H1 (cell line): ENCODE measurements around the gene RELB. TPM values are rescaled to one million over a fixed set of nuclear protein-coding genes. Genes with fewer than 3 reads are reported as not detected.

Experiments
- ASH2L ChIP-seq: fragments of 200-600, 300-600 bp; sonication (generic); IDR thresholded peaks from one replicate; pipeline ENCODE4 v1.7.1; 2017; ENCODE audit warnings: low read length
- BCL11A ChIP-seq, 2 experiments: IDR thresholded peaks; one replicate each; pipeline ENCODE4 v1.6.1; 2011; ENCODE audit warnings: low read depth in 2 of 2, low read length in 2 of 2, mild to moderate bottlenecking in 2 of 2
- CEBPB ChIP-seq: IDR thresholded peaks from 2 replicates; pipeline ENCODE4 v1.6.1; 2012; ENCODE audit warnings: low read depth, low read length
- CREB1 ChIP-seq: IDR thresholded peaks from 2 replicates; pipeline ENCODE4 v1.6.1; 2012; ENCODE audit warnings: inconsistent platforms
- MAX ChIP-seq: IDR thresholded peaks from 2 replicates; pipeline ENCODE4 v1.6.1; 2012; ENCODE audit warnings: inconsistent platforms
- RFX5 ChIP-seq: IDR thresholded peaks from 2 replicates; pipeline ENCODE4 v1.6.1; 2011; ENCODE audit warnings: low read depth, low read length, improper control_type of control experiment, borderline replicate concordance
- TBP ChIP-seq: IDR thresholded peaks from 2 replicates; pipeline ENCODE4 v1.6.1; 2011; ENCODE audit warnings: low read depth, low read length, improper control_type of control experiment
- YY1 ChIP-seq: IDR thresholded peaks from 2 replicates; pipeline ENCODE4 v1.6.1; 2011; ENCODE audit warnings: low read depth, mild to moderate bottlenecking, low read length
- polyA plus RNA-seq, 7 experiments: library from polyadenylated mRNA; depleted of rRNA in 3 of 7; stranded (reverse) in 5 of 7; unstranded in 2 of 7; fragments of >200 nt in 5 of 7; fragments of 200-250 nt in 2 of 7; gene quantifications; 1 replicate in 5 of 7; 2 replicates in 1 of 7; 4 replicates in 1 of 7; pipeline versions ENCODE4 v1.2.1 to v1.2.3, GENCODE V29; 2011 to 2013; ENCODE audit warnings: missing spikeins in 2 of 7, mixed read lengths in 2 of 7
- total RNA-seq: library from RNA; stranded (reverse); fragmentation: NEBNext Ultra II Directional; extraction: Animal tissue kit (Norgen Biotek cat#: 25700); gene quantifications from 2 replicates; pipeline ENCODE4 v1.2.1, GENCODE V29; 2021

The RELB gene
- total and polyA plus RNA-seq, 2 of the 8 experiments (the other 6 are each of a cell fraction or from before 2014, with no cell fraction given) = 10.0 to 13.1 TPM

- no peak for TF ChIP-seq RFX5
- no peak for TF ChIP-seq CREB1
- TF ChIP-seq ASH2L = no peak
- TF ChIP-seq BCL11A (IDR thresholded peaks at IDR 0.05; ENCODE audit: low read depth in 2 of 2, low read length in 2 of 2) = no peak
- TF ChIP-seq MAX = no peak
- no peak for TF ChIP-seq YY1
- no peak for TF ChIP-seq TBP
- no peak for TF ChIP-seq CEBPB
- TF ChIP-seq, all 59 proteins: peak for 0
These were observed 44.5 kb downstream of the RELB start (continued) for GRCh38 chr19:45045671-45046353.
